ENCODE measurements around the gene RRP1B. TPM values are rescaled to one million over a fixed set of nuclear protein-coding genes. Genes with fewer than 3 reads are reported as not detected.

Gene RRP1B, protein sequence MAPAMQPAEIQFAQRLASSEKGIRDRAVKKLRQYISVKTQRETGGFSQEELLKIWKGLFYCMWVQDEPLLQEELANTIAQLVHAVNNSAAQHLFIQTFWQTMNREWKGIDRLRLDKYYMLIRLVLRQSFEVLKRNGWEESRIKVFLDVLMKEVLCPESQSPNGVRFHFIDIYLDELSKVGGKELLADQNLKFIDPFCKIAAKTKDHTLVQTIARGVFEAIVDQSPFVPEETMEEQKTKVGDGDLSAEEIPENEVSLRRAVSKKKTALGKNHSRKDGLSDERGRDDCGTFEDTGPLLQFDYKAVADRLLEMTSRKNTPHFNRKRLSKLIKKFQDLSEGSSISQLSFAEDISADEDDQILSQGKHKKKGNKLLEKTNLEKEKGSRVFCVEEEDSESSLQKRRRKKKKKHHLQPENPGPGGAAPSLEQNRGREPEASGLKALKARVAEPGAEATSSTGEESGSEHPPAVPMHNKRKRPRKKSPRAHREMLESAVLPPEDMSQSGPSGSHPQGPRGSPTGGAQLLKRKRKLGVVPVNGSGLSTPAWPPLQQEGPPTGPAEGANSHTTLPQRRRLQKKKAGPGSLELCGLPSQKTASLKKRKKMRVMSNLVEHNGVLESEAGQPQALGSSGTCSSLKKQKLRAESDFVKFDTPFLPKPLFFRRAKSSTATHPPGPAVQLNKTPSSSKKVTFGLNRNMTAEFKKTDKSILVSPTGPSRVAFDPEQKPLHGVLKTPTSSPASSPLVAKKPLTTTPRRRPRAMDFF
- 39.0 and 46.5 TPM in 2 replicates for total RNA-seq

DNA sequence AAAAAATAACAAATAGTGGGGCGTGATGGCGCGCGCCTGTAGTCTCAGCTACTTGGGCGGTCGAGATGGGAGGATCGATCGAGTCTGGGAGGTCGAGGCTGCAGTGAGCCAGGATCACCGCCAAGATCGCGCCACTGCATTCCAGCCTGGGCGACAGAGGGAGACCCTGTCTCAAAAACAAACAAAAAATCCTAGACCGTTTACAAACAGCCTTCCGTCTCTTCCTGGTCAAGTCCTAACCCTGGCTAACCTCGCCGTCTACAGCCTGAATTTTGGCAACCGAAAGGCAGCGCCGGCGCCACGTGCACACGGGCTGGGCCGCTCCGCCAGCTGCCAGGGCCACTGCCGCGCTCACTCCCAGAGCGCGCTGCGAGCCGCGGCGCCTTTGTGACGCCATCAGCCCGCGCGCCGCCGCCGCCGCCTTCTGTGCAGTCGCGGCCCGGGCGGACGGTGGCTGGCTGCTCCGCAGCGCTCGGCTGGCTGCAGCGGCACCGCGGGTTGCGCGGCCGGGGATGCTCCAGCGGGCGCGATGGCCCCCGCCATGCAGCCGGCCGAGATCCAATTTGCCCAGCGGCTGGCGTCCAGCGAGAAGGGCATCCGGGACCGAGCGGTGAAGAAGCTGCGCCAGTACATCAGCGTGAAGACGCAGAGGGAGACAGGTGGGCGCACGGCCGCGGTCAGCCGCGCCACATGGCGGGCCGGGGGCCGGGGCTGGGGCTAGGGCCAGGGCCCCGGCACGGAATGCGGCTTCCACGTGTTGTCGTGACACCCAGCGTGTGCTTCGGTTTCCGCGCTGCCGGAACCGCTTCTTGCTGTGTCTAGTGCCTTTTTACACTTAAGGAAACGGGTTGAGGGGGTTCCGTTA, at the start of gene RRP1B, which contains the start of gene HSF2BP:
Gene RRP1B (plus strand): TSS at position 425 of the 865 bp plus-strand sequence. CDS start 105 bp downstream, at position 530.
Gene HSF2BP (minus strand): TSS at position 353 of the 865 bp plus-strand sequence. CDS start 1,392 bp downstream, outside the sequence.

DNA sequence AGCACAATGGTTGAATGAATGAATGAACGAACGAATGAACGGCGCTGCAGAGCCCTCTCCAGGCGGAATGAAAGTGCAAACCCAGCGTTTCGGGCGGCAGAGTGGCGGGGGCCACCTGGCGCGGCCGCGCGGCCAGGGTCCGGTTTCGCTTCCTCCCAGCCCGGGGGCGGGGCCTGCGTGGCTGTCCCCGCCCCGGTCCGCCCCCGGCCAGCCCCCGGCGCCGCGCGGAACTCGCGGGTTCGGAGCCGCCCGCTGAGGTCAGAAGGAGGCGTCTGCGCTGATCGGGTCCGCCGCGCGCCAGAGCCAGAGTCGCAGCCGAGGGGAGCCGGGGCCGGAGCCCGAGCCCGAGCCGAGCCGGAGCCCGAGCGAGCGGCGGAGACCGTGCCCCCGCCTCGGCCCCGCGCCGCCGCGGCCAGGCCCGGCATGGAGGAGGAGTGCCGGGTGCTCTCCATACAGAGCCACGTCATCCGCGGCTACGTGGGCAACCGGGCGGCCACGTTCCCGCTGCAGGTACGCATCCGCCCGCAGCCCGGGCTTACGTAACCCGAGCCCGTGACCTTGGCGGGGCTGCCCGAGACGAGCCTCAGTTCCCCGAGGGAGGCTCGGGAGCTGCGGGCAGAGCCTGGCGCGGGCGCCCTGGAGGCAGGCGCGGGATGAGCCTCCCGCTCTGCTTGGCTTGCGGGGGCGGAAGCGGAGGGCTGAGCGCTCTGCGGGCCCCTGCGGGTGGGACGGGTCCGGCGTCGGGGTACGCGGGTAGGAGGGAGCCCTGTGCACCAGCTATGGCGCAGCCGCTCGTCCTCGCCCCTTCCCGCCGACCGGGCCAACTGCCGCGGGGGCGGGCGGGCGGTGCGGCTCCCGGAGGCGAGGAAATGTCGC, 59.8 kb downstream of the RRP1B start, which contains the start of gene PDXK:
Gene PDXK (plus strand): TSS at position 258 of the 876 bp plus-strand sequence. CDS start 166 bp downstream, at position 424.

Other genes starting within 250 kb of the RRP1B start
- 0.30 and 9.1 TPM in 2 replicates for gene SIK1, start 232.4 kb upstream of the RRP1B start, total RNA-seq
- gene HSF2BP, start 72 bp upstream of the RRP1B start, total RNA-seq = 1.6 and 1.7 TPM in 2 replicates
- 52.9 and 99.5 TPM in 2 replicates for gene PDXK, start 59.6 kb downstream of the RRP1B start, total RNA-seq
- 3.6 and 4.5 TPM in 2 replicates for gene CSTB, start 116.7 kb downstream of the RRP1B start, total RNA-seq
- gene RRP1, start 130.0 kb downstream of the RRP1B start, total RNA-seq = 26.3 and 29.0 TPM in 2 replicates
- gene AGPAT3, start 205.7 kb downstream of the RRP1B start, total RNA-seq = 30.2 and 35.4 TPM in 2 replicates

Data from epithelial cell of umbilical artery (primary cell).